ENCODE data around the gene CDH13.

The CDH13 gene

DNA sequence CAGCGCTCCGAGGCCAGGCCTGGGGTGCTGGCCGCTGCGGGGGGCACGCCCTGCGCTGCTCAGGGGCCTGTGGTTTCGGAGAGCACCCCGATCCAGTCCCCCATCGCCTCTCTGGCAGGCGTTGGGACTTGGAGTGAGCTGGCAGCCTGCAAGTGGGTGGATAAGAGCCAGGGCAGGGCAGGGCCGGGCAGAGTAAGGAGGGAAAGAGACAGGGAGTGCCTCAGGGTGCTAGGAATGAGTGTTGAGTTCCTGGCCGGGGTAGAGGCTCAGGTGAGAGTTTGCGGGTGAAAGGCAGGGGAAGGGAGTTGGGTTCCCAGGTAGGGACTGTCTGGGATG is 1.3 kb downstream of the CDH13 start:
- DNase-seq (ENCODE audit: low read depth): no peak

DNA sequence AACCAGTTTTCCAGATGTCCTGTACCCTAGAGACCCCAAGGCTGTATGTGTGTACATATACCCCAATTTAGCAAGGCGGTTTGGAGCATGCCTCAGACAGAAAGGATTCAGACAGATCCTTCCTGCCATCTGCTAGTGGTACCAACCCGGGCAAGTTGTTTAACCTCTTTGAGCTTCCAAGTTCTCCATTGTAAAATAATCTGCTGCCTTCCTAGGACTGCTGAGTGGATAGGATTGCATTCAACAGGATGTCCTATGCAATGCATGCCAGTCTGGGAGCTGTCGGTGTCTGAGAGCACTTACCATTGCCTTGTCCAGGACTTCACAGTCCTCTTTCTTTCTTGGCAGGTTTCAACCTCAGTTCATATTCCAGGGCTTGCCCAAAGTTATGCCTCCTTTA is 1.9 kb downstream of the CDH13 start:
- no peak for DNase-seq (ENCODE audit: low read depth)

DNA sequence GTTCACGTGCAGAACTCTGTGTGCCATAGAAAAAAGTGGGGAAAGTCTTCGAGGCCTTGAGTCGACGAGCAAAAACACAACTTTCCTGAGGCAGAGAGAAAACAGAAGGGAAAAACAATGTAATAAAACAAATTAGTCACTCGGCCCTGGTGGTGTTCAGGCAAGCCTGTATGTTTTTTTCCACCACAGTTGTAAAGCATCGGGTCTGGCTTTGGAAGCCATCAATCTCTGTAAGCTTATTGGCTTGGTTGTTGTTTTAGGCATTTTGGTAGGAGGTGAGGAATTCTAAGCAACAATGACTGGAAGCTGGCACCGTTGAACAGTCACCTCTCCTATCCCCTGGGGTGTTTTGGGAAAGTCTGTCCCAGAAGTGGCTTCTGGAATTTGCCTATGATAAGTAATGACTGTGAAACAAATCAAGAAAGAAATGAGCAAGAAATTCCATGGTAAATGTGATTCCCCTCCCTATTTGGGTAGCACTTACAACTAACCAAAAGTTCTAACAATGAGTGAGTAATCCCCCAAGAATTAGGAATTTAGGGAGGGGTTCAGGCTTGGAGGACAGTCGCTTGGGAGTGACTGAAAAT is 2.8 kb downstream of the CDH13 start:
- DNase-seq (ENCODE audit: low read depth): no peak

DNA sequence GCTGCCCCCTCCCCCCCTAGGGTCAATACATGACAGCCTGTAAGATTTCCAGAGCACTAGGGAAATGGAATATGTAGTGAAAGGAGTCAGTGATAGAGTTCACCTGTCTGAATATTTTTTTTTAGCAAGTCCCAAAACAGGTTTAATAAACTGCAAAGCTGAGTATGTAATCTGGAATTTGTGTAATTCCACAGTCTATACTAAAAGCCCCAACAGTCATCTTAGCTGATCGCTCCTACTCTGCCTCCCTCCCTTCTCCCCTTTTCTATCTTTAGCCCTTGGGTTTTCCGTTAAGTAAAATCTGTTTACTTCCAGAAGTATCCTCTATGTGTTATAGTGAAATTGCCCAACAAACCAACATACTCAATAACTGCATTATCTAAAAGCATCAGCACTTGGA is 3.5 kb downstream of the CDH13 start:
- no peak for DNase-seq (ENCODE audit: low read depth)

DNA sequence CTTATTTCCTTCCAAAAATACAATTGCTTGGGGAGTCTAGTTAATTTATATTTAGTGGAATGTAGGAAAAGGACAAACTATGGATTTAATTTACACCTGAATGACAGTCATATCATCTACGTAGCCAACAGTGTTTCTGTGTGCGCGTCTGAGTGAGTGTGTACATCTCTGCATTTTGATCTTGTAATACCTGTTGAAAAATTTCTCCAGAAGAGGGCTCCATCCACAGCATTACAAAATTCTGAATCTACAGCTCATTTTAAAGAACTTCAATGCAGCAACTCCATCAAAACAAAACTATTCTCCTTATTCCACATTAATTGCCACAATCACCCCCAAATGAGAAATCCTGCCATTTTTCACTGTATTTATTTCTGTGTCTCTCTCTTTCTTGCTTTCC is 3.9 kb downstream of the CDH13 start:
- DNase-seq (ENCODE audit: low read depth): no peak

DNA sequence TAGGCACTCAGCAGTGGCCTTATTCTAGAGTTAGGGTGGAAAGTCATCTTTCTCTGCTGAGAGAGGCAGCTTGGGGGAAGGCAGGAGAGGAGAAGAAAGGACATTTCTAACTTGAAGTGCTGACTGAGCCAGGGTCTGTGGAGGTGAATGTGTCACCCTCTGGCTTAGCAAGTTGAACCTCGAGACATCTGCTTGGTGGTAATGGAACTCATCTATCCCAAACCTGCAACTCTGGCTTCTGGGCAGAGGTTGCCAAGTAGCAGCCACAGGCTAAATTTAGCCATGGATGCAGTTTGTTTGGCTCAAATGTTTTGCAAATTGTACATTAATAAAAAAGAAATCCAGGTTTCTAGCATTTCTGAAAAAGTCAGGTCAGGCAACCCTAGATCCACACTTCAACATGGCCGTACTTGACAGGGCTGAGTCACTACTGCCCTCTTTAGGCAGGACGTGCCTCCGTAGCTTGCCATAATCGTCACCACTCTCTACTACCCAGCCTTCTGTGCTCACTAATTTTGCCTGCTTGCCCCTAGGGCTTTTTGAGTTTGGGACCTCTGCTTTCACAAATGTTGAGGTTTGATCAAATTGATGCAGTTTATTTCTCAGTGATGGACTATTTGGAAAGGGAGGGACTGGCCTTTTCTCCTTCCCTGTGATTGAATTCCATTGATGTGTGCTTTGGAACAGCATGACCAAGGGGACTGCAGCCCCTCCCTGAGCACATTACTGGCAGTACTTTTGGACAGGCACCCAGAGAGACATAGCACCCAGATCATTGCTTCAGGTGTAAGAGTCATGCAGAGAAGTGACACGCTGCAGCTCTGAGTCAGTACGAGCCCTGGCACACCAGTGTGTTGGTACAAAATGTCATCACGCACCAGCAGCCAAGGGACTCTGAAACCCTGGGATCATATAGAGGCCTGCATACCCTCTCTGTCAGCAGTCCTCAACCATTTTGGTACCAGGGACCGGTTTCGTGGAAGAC is 5.2 kb downstream of the CDH13 start:
- no peak for DNase-seq (ENCODE audit: low read depth)

DNA sequence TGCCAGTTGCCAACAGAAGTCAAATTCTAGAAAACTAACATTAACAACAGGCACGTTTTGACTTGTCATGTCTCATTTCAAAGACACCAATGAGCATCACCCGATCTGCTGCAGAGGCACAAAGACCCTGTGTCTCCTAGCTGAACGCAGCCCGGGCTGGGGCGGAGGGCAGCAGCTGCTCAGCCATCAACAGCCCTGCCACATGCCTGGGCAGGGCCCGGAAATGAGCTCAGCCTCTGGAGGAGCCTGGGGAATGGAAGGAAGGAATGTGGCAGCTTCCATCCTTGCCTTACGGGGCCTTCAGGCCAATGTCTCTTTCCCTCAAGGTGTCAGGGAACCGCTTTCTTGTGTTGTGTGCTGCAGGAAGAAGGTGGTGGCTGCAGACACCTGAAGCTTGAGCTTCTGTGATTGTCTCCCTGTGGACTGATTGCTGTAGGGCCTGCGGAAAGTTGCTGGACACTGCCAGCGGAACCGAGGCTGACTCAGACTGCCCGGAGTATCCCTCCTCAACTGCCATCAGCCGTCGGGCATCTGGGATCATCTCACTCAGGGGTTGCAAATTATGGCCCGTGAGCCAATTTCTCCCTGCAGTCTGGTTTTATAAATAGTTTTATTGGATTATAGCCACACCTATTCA is 7.3 kb downstream of the CDH13 start:
- no peak for DNase-seq (ENCODE audit: low read depth)

DNA sequence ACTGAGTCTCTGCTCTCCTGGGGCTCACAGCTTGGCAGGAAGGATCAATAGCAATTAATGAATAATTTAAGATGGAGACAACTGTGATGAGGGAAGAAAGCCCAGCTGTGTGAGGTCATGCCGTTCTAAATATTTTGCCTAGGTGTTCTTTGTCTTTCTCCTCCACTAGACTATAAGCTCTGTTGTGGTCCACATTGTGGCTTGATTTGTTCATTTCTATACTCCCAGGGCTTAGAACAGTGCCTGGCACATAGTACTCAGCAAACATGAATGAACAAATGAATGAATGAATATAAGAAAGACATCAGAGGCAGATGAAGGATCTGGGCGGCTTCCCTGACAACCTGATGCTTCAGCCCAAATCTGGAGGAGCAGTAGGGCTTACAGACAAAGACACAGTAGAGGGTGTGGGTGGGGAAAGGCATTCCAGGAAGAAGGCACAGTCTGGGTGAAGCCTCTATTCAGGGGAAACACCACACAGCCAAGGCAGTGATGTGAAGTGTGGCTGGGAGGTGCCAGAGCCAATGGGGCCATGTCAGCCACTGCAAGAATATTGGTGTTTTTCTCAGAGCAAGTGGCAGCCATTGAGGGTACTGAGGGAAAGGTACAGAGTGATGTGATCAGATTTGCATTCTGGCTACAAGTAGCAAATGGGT is 8.3 kb downstream of the CDH13 start:
- DNase-seq (ENCODE audit: low read depth): no peak

DNA sequence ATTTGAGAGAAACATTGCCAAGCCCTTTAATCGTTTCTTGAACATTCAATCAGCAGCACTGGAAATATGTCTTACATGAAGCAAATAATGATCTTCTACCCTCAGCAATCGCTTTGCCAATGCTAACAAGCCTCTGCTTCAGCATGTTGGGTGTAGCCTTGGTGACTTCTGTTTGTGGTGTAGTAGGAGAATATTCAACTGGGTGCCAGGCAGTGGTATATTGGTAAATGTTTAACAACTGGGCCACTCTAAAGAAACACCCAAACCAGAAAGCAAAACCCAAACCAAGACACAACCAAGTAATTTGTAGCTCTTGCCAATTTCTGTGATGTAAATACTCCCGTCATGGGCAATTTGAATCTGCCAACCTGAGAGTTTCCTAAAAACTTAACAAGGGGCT is 9.7 kb downstream of the CDH13 start:
- no peak for DNase-seq (ENCODE audit: low read depth)

DNA sequence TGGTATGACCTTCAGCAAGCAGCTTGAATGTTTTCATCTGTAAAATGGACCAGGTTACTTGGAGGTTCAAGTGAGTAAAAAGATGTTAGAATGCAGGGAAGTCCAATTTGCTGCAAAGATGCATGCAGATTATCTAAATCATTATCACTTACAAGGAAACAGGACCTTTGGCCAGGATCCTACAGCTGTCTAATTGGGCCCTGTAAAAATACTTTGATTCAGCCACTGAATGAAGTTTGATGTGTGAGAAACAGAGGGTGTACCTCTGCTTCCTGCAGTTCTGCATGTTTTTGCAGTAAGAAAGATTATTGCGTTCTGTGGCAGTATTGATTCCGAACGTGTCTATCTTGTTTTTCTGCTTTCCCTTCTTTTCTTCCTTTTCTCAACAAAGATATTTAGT is 10.2 kb downstream of the CDH13 start:
- DNase-seq (ENCODE audit: low read depth): no peak

DNA sequence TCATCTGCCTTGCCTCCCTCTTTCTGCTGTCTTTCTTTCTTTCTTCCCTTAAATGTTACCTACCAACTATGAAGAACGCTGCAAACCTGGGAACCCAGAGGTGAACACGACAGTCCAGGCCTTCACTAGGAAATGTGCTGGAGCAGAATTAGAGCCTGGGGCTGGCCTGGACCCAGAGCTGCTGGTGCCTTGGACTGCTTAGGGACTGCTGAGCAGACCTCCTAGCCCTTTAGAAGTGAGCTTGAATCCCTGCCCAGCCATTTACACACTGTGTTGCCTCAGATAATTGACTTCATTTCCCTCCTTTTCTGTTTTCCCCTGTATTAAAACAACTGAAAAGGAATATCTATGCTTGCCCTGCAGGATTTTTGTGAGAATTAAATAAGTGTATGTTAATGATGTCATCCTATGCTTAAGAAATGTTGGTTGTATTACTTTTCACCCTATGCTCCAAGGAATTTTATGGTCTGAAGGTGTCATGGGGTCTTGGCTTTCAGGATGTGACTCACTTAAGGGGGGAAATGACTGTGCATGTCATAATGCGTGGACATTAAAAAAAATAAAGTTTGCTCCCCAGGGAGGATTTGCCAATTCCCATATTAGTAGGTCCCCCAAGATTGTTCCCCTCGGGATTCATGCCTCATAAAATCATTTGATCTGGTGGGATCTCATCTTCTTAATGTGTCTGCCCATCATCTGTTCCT is 11.5 kb downstream of the CDH13 start:
- no peak for DNase-seq (ENCODE audit: low read depth)

DNA sequence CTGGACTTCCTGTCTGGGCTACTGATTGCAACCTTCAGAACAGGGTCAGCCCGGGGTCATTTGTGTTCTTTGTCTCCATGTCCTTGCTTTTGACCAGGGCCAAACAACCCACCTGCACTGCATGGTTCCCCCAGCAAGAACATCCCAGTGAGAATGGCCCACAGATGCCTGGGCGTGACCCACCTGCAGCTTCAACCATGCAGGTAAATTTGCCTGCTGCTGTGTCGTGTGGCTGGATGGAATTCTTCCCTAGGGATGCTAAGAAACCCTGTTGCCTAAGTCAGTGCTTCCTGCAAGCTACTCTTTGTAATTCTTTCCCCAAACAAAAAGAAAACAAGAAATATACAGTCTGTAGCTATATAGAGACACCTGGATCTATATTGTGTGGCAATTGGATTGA is 12.5 kb downstream of the CDH13 start:
- no peak for DNase-seq (ENCODE audit: low read depth)

DNA sequence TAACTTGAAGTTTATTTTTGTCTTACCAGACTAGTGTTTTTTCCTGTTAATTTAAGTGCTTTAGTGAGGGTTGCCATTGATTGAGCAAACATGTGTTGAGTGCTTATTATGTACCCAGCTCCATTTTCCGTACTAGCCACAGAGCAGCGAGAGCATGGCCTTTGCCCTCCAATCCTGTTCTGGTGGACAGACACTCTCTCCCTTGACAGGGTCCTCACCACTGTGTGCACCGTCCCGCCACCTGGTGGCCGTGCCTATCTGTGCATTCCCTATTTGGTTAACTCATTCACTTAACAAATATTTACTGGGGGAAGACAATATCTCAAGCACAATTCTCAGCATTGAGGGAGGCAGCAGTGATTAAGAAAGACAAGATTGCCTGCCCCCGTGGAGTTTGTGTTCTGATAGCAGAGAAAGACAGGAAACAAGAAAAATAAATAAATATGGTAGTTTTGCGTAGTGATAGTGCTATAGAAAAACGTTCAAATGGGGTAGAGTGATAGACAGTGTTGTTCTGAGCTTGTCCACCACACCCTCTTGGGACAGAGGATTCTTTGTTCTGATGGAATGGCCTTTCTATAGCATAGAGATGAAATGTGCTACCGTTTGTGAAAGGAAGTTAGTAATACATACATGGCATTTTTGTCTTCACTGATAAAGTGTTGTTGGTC is 13.0 kb downstream of the CDH13 start:
- no peak for DNase-seq (ENCODE audit: low read depth)

DNA sequence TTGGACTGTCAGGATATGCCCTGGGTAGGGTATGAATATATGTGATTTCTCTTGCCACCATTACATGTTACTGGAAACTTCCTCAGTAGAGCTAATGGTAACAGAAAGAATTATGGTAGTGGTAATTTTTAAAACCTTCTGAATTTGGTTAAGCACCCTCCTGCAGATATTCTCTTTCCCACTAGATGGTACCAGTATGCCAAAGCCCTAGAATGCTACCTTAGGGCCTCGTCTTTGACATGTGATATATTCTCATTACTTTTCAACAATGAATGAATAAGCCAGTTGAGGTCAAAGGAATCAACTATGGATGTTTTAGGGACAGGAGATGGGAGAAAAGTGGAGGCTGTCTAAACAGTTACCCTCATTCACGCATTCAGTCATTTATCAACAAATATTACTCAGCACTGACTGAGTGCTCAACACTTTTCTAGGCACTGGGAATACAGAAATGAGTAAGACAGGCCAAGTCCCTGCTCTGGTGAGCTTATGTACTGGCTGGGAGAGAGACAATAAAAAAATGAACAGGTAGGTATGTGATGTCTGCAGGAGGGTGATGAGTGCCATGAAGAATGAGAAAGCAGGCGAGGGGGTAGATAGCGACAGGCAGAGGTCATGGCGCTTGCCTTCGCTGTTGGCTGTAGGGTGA is 14.7 kb downstream of the CDH13 start:
- DNase-seq (ENCODE audit: low read depth): no peak

DNA sequence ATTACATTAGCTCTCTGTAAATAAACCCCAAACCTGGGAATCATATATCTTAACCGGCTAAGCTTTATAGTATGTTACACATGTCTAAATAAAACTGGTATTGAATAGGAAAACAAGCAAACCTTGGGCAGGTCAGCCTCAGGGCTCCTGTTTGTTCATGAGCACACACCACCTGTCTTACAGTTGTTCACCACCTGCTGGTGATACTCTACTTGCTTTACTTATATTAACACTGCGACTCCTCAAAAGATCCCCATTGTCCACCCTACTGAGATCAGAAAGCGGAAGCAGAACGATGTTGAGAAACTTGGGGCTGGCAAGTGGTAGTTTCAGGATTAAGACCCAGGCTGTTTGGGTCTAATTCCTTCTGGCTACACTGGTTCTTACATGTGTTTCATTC is 16.4 kb downstream of the CDH13 start:
- no peak for DNase-seq (ENCODE audit: low read depth)

DNA sequence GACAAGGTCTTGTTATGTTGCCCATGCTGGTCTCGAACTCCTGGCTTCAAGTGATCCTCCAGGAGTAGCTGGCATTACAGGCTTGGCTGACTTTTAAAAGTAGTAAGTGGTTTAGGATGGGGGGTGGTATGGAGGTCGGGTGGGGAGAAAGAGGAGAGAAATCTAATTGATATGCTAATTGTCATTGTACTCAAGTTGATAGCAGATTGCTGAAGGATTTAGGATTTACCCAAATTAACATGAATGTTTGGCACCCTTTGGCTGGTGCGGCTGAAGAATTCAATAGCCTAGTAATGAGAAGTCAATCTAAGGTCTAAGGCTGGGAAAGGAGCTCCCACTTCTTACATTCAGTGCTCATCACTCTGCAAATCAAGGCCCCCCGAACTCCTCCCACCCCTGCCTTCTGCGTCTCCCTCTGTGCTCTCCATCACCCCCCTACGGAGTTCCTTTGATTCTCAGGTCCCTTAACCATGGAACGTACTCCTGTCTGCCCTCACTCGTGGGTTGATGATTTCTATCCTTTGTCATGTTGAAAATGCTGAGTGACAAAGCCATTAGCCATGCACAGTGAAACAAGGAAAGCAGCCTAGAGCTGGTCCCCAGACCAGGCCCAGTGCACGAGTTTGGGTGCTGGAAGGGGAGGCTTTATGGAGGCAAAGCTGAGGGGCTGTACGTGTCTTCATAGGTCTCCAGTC is 17.3 kb downstream of the CDH13 start:
- DNase-seq (ENCODE audit: low read depth): no peak

DNA sequence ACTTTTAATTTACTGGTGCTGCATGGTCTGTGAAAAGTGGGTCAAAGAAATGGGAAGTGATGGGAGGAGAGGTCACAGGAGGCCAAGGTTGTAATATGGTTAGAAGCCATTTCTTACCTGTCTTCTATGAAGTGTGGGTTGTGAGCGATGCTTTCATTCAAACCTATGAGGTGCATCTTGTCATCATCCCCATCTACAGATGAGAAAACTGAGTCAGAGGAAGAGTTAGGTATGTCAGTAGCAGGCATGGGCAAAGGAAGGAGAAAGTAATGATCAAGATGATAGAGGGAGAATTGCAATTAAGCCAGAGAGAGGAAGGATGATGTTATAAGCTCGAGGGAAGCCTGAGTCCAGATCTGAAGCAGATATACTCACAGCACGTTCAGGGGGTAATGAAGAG is 19.7 kb downstream of the CDH13 start:
- DNase-seq (ENCODE audit: low read depth): no peak

DNA sequence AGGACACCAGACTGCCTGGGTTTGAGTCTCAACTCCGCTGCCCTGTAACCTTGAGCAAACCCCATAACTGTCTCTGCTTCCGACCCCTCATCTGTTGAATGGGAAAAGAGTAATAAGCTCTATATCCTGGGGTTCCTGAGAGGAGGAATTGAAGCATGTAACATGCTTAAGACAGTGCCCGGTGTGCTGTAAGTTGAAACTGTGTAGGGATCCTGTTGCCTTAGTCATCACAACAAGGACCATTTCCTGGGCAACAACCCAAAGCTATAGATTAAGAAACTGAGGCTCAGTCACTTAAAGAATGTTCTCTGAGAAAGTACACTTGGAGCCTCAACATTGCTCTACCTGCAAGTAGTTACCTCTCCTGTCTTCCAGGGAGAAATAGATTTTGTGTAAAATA is 23.0 kb downstream of the CDH13 start:
- no peak for DNase-seq (ENCODE audit: low read depth)

DNA sequence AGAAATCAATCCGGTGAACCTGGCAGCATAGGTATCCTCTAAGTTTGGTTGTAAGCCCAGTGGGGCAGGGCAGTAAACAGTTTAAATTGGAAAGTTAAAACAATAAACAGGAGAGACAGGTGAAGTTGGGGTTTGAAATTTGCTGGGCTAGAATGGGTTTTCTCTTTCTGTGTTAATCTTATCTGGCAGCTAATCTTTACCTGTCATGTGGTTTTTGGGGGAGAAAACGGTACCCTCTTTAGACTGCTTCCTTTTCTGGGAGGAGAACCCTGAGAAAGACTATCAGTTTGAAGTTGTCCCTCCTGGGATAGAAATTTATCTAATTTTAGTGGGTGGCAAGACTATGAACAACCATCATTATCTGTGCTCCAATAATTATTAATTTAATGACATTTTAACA is 24.0 kb downstream of the CDH13 start:
- no peak for DNase-seq (ENCODE audit: low read depth)

DNA sequence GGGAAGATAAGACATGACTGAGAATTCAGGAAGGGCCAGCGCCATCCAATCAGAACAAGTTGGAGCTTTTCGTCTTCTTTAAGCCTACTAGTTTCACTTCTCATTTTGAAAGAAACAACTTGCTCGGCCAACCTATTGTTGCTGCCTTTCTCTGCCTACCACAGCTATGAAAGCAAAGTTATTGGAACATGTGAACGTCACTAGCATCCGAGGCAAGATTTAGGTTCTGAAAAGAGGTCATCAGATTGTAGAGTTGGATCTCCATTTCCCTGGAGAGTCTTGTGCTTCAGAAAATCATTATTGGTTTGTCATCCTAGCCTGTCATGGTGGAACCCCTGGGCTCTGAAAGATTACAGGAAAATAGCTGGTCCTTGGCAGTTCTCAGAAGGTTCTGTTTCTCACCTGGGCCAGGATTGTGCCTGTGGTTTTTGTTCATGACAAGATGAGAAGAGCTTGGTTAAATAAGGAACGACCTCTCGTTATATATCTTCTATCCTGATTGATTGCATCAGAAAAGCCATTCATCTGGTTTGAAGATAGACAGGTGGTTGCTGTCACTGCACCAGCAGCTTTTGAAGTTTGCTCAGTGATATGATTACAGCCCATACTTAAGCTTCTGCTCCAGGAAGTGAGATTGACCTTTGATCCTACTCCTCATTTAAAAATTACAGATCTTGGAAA is 25.3 kb downstream of the CDH13 start:
- DNase-seq (ENCODE audit: low read depth): no peak

All from activated gamma-delta T cell treated with anti-CD3 and anti-CD28 coated beads, Interleukin-2, amount 50 U/mL, for 16 hours (primary cell).